ENCODE results near the gene LINC00237.

Gene LINC00237

DNA sequence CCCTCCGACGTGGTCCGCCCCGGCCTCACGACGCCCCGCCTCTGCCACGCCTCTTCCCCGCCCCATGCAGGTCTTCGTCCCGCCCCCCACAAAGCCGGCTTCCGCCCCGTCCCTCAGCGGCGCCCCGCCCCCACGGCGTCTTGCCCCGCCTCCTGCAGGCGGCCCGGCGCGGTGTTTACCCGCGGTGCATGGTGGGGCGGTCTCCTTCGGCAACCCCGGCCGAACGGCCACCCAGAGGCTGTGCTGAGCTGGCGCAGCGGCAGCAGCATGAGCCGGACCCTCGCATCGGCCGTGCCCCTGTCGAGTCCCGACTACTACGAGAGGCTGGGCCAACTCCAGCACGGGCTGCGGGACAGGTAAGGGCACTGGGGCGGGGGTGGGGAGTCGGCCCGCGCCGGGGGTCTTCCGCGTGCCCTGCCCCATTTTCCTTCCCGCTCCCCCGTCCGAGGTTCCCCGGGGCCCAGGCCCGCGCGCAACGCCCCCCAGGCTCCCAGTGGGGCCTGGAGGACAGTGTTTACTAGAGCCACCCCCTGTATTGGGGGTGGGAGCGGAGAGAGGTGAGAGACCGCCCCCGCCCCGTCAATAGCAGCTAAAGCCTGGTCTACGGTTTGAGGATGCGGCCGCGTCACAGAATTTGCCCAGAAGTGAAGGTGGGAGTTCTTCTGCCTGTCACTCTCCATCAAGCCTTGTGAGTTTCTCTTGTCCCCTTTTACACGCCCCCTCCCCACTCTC lies 19.9 kb upstream of the LINC00237 start, which contains the start of gene KIZ:
Gene KIZ, plus strand, starts transcription at position 234 of the 732 bp plus-strand sequence. Its CDS starts 34 bp downstream, at position 268.
- TF ChIP-seq, protein P1, sequence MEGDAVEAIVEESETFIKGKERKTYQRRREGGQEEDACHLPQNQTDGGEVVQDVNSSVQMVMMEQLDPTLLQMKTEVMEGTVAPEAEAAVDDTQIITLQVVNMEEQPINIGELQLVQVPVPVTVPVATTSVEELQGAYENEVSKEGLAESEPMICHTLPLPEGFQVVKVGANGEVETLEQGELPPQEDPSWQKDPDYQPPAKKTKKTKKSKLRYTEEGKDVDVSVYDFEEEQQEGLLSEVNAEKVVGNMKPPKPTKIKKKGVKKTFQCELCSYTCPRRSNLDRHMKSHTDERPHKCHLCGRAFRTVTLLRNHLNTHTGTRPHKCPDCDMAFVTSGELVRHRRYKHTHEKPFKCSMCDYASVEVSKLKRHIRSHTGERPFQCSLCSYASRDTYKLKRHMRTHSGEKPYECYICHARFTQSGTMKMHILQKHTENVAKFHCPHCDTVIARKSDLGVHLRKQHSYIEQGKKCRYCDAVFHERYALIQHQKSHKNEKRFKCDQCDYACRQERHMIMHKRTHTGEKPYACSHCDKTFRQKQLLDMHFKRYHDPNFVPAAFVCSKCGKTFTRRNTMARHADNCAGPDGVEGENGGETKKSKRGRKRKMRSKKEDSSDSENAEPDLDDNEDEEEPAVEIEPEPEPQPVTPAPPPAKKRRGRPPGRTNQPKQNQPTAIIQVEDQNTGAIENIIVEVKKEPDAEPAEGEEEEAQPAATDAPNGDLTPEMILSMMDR (conservative IDR thresholded peaks at IDR 0.05; ENCODE audit: low read depth, low read length): peak; percentile 31
- peak; percentile 98 for DNase-seq (ENCODE audit: low read depth)
- peak within 1 kb of the TSS; percentile 91 for H3K4me3 ChIP-seq (ENCODE audit: low read depth, low read length)

DNA sequence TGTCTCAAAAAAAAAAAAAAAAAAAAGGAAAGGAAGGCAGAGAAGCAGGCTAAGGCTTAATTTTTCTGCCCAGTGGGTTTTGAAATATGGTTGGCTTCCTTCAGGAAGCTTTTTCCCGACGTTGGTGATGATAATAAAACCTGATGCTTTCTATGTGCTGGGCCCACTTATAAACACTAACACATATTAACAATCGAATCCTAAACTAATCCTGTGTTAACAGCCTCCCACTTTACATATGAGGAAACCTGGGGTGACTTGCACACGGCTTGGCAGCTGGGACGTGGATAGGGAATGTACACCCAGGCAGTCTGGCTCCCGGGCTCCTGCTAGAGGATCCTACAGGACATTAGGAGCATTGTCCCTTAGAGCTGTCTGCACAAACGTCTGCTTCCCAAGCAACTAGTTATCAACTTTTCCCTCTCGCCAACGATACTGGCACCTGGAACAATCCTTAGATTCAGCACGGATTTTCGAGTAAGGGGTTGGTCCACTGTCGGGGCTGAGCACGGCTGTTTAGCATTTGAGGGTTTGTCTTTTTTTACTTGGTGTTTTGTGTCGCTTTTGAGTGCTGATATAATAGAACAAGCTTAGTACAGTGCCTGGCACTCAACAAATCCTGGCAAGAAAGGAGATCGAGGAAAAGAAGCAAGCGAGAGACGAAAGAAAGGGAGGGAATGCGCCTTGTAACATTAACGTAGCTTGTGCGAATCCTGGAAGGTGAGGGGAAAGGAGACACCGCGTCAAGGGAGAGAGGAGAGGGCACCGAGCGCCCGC lies 19.1 kb upstream of the LINC00237 start:
- H3K4me3 ChIP-seq (ENCODE audit: low read depth, low read length): peak overlapping the region; percentile 91
- DNase-seq (ENCODE audit: low read depth): peak; percentile 45
- TF ChIP-seq, protein P1 (conservative IDR thresholded peaks at IDR 0.05; ENCODE audit: low read depth, low read length): peak; percentile 24

DNA sequence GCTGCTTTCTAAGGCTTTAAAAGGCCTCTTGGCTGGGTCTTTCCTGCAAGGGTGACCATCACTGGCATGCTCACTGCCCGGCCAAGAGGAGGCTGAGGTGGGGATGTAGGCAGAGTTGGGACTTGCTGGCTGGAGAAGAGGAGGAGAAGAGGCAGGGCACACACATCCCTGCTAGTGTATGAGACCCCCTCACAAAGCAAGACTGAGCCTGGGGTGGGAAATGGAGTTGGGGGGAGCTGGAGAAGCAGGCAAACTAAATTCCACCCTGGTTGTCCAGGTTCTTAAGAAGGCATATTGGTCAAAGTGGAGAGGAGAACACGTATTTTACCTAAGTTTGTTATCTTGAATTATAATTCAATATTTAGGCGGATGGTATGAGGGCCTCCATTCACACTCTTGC lies 18.0 kb upstream of the LINC00237 start:
- DNase-seq (ENCODE audit: low read depth): no peak
- TF ChIP-seq, protein P1 (conservative IDR thresholded peaks at IDR 0.05; ENCODE audit: low read depth, low read length): no peak
- H3K4me3 ChIP-seq (ENCODE audit: low read depth, low read length): no peak overlapping the region

DNA sequence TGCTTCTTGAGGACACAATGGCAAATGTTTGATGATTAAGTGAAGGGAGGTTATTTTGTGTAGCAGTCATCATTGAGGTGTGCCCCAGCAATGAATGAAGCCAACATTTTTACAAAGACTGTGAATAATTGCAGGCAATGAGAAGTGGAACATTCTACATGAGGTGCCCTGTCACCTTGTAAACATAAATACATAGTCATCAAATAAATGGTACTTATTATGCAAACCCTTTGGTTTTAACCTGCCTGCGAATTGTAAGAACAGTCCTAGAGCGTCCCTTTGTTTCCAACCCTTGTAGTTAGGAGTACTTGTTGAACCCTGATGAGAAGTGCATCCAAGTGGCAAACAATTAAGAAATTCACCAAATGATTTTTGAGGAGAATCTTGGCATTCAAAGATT lies 12.6 kb upstream of the LINC00237 start:
- DNase-seq (ENCODE audit: low read depth): no peak
- TF ChIP-seq, protein P1 (conservative IDR thresholded peaks at IDR 0.05; ENCODE audit: low read depth, low read length): no peak
- no peak overlapping the region for H3K4me3 ChIP-seq (ENCODE audit: low read depth, low read length)

DNA sequence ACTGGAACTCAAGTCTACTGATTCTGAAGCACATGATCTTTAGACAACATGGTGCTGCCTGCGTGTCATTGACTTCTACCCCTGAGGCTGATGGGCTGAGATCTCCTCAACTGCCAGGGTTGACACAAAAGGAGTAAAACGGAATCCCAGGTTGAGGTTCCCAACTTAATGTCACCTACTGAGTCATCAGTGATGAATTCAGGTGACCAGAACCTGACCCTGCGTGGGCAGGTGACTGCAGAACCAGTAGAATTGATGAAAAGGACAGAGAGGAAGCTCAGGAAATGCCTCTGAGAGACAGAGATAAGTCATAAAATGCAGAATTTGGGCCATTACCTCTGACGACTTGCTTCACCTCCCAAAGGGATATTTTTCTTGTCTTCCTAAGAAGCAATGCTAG lies 12.0 kb upstream of the LINC00237 start:
- no peak overlapping the region for H3K4me3 ChIP-seq (ENCODE audit: low read depth, low read length)
- no peak for DNase-seq (ENCODE audit: low read depth)
- TF ChIP-seq, protein P1 (conservative IDR thresholded peaks at IDR 0.05; ENCODE audit: low read depth, low read length): no peak

DNA sequence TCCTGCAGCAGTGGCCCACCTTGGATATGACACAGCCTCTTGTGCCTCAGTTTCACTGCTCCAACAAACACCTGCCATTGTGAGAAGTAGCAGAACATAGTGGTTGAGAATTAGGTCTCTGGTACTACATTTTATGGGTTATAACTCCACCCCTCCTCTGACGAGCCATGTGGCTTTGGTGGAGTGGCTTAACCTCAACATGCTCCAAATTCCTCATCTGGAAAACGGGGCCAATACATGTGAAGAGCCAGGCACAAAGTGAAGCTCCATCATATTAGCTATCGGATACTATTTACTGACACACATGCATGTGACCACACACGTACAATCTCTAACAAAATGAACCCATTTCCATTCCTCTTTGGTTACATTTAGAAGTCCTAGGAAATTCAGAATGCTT lies 11.4 kb upstream of the LINC00237 start:
- TF ChIP-seq, protein P1 (conservative IDR thresholded peaks at IDR 0.05; ENCODE audit: low read depth, low read length): no peak
- DNase-seq (ENCODE audit: low read depth): no peak
- H3K4me3 ChIP-seq (ENCODE audit: low read depth, low read length): no peak overlapping the region
